Epidermal melanocyte (primary cell): Measurements from ENCODE around the gene PTPRN2.

Source experiments
- DNase-seq: peaks from one replicate; pipeline ENCODE4 v3.0.0; 2011; ENCODE audit warnings: low spot score; ENCODE audit not compliant: insufficient read length

PTPRN2 gene

DNA sequence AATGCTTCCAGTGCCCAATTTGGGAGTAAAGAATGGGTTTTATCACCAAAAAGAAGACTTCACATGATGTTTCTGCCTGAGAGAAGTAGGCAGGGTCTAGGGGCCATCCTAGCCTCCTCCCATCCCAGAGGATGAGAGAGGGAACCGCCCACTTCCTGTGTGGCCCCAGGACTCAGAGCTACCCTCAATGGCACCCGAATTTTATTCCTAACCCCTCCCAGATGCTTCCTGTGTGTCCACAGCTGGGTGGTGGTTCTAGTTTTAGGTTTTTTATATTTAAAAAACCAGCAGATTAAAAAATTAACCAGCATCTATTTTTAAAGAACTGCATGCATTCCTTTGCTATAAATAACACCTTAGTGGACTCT lies 583.5 kb downstream of the PTPRN2 start:
- DNase-seq, result no peak

DNA sequence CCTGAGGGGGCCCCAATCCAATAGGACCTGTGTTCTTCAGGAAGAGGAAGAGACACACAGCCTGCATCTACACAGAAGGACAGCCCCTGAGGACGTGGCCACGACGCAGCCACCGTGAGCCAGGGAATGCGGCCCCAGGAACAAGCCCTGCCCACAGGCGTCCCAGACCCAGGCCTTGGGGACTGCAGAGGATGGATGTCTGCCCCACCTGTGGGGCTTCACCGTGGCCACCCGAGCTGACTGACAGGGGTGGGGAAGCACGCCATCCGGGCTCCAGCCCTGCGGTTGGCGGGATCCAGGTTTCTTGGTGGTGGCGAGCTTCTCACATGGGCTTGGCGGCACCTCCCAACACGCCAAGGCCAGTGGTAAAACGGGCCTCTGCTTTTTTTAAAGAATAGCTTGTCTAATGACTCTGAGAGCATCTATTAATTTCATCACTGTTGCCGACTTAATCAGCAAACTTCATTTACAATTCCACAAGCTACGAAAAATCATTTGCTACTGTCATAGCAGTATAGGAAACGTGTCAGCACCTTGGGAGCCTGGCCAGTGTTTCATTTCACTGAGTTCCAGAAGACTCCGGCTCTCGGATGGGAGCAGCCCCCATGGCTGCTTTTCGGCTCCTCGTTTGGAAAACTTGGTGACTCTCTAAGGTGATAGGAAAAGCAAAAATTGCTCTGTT lies 584.0 kb downstream of the PTPRN2 start:
- DNase-seq, result no peak

DNA sequence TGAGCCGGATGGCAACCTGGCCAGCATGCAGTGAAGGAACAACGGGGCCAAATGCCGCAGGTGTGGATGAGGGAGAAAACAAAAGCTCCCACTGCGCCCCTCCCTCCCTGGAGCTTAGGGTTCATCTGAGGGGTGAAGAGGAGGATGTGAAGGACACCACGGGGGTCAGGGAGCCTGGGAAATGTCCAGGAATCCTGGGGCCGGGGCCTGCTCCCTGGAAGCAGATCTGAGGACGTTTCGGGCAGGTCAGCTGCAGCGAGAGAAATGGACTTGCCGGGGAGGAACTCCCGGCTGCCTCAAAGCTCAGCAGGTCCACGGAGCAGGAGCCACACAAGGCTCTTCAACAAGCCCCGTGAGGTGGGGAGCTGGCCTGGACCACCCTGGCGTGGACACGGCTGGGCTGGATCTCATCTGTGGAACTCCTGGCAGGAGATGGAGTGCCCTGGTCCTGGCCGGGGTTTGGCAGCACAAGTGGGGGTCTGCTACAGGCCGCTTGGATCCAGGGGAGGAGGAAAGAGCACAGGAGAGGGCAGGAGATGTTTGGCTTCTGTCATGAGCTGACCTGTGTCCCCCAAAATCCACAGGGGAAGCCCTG lies 585.0 kb downstream of the PTPRN2 start:
- no peak for DNase-seq

DNA sequence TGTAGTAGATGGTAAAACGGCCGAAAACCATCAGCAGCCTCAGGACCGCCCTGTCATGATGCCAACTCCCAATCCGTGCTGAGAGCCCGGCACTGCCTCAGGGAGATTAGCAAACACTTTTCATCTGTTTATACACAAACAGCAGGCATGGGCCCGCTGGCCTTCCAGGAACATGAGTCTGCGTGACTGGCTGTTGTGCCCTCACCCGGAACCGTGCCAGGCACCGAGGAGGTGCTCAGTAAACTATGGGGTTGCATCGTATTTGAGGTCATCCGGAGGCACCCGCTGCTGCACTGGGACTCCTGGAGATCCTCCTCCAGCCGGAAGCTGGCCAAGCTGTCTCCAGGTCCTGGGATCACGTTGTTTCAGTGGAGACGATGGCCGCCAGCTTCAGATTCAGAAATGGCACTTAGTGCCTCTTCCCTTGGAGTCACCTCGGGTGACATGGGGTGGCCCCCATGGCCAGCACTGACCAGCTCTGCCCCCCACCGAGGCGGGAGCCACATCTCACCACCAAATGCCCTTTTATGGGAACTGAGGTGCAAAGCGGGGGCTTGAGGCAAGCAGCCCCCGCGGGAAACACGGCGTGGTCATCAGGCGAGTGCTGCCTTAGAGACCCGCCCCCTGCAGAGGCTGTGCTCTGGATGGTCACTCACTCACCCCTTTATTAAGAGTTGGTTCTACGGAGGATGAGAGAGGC lies 585.9 kb downstream of the PTPRN2 start:
- peak; percentile 85 for DNase-seq

- no peak for DNase-seq
Observed at GRCh38 chr7:158001003-158001402, 586.6 kb downstream of the PTPRN2 start.

DNA sequence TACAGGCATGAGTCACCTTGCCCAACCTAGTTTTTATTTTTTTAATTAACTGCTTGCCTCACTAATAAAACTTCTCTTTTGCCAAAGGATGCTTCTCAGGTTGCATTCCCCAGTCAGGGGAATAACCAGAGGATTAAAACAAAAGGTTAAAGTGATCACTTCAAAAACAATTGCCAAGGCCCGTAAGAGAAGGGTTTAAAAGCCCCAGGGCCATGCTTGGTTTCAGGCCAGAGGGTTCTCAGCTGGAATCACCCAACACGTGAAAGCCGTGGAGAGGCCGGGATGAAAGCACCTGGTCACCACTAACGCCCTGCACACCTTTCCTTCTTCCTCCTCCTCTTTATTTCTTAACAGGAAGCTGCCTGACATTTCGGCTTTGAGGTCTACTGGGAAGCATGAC lies 587.5 kb downstream of the PTPRN2 start:
- no peak for DNase-seq

- no peak for DNase-seq
Observed at GRCh38 chr7:157998884-157999552, 588.6 kb downstream of the PTPRN2 start.

DNA sequence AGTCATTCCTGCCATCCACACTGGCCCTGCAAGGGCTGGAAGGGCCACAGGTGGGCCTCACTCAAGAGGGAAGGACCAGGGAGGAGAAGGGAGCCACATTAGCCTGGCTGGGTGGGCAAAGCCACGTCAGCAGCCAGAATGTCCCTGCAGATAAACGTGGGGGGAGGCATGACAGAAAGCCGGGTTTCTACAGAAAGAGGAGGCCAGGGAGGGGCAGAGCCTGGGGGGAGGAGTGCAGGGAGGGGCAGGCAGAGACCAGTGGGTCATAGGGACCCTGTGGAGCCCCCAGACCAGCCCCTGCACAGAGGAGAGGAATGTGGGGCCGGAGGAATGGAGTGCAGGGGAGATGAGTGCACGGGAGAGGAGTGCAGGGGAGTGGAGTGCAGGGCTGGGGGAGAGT lies 590.2 kb downstream of the PTPRN2 start:
- no peak for DNase-seq

DNA sequence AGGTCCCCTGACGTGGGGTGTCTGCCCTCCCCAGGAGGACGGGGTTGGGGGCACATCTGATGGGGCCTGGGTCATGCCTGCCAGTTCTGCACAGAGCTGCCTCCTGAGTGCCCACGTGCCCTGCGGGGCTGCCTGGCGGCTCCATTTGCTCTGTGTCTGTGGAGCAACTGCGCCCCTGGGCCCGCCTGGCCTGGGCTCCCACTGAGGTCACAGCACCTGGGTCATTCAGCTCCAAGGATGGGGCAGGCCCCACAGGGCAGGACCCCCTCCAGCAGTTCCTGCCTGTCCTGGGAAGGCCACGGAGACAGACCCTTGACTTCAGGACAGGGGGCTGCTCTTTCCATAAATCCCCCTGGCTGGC lies 590.6 kb downstream of the PTPRN2 start:
- no peak for DNase-seq

GRCh38 chr7:157996359-157997079 lies 591.1 kb downstream of the PTPRN2 start:
- DNase-seq, result peak; percentile 82

DNA sequence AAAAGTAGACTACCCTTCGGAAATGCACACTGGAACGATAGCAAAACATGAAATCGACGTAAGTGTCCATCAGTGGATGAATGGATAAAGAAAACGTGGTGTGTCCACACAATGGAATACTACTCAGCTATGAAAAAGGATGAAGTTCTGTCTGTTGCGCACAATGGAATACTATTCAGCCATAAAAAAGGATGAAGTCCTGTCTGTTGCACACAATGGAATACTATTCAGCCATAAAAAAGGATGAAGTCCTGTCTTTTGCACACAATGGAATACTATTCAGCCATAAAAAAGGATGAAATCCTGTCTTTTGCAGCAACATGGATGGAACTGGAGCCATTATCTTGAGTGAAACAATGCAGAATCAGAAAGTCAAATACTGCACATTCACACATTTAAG lies 591.8 kb downstream of the PTPRN2 start:
- no peak for DNase-seq

- no peak for DNase-seq
Observed at GRCh38 chr7:157994319-157994718, 593.3 kb downstream of the PTPRN2 start.

GRCh38 chr7:157993406-157994105 lies 594.1 kb downstream of the PTPRN2 start:
- DNase-seq, result no peak

DNA sequence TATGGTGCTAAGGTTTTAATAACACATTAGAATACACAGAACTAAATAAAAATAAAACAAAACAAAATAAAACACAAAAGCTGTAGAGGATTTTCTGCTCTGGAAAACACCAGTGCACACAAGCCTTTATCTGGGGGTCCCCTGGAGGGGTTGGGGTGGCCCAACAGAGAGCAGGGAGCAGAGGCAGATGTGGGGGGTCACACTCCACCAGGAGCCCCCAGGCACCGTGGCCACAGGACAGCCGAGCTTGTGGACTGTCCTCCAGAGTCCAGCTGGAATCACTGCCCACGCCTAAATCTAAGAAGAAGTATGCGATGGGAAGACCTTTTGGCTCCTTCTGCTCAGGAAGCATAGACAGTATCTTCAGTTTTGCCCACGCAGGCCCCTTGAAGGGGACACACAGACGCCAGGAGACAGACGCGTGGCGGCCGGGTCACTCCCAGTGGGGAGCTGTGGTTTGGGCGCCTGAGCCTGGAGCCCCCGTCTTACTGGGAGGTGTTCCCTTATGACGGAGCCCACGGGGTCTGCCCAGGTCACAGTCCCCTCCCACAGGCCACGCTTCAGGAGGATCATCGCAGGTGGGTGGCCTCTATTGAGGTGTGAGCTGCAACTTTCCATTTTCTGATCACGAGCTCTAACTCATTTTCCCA lies 595.0 kb downstream of the PTPRN2 start:
- no peak for DNase-seq

DNA sequence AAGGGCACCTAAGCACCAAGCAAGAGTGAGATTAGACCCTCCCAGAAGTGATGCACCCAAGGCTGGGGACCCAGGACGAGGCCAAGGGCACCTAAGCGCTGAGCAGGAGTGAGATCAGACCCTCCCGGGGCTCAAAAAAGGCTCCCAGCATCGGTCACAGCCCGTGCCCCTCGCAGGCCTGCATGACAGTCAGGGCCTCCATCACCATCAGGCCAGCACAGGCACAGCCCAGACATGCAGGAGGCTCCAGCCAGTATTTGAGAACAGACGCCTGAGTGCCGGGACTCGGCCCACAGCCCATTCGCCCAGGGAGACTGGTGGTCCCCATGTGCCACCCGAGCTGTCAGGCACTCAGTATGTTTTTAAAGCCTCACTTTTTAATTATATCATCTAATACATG lies 595.9 kb downstream of the PTPRN2 start:
- no peak for DNase-seq

DNA sequence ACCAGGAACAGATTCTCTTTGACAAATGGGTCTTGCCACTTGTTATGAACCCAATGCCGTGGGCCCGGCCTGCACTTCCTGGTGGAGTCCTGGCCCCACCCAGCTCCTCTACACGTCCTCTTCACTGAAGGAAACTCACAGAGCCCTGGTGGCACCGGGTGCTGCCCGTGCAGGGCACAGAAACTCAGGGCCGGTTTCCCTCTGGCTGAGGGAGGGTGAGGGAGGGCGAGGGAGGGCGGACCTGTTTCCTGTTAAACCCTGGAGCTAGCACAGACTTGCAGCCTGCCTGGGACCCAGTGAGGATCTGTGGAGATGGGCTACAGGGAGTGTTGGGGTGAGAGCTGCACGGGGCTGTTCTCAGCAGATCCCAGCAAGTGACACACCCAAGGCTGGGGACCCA lies 596.3 kb downstream of the PTPRN2 start:
- no peak for DNase-seq

- no peak for DNase-seq
Observed at GRCh38 chr7:157990881-157991250, 596.8 kb downstream of the PTPRN2 start.

- DNase-seq, result no peak
Observed at GRCh38 chr7:157990226-157990880, 597.3 kb downstream of the PTPRN2 start.

GRCh38 chr7:157989589-157989988 lies 598.0 kb downstream of the PTPRN2 start:
- DNase-seq, result no peak

- no peak for DNase-seq
Observed at GRCh38 chr7:157987906-157988305, 599.7 kb downstream of the PTPRN2 start.
